Nephron (organoid): ENCODE results near the gene SYPL1.

Experiments used
- H3K27ac Mint-ChIP-seq, 3 experiments: 2 replicates each; pipeline ENCODE4 v1.8.0; 2020; ENCODE audit warnings: mixed read lengths in 3 of 3, mild to moderate bottlenecking in 2 of 3, moderate library complexity in 1 of 3
- H3K27me3 Mint-ChIP-seq: 2 replicates; pipeline ENCODE4 v1.8.0; 2021; ENCODE audit warnings: low read depth, mild to moderate bottlenecking, moderate library complexity, mixed read lengths
- H3K36me3 Mint-ChIP-seq: 2 replicates; pipeline ENCODE4 v1.8.0; 2020; ENCODE audit warnings: low read depth, mixed read lengths
- H3K4me1 Mint-ChIP-seq: 2 replicates; pipeline ENCODE4 v1.8.0; 2020; ENCODE audit warnings: mixed read lengths
- H3K4me3 Mint-ChIP-seq, 3 experiments: 2 replicates each; pipeline ENCODE4 v1.8.0; 2020; ENCODE audit warnings: mild to moderate bottlenecking in 3 of 3, mixed read lengths in 3 of 3, moderate library complexity in 2 of 3
- H3K9me3 Mint-ChIP-seq: 2 replicates; pipeline ENCODE4 v1.8.0; 2020; ENCODE audit warnings: mixed read lengths
- TF ChIP-seq, protein P1 (sequence below), 3 experiments: fragments of 200-600 bp; sonication (generic); IDR thresholded peaks; one replicate each; pipeline ENCODE4 v1.5.0; 2021; ENCODE audit warnings: antibody characterized with exemption in 3 of 3; ENCODE audit not compliant: unreplicated experiment in 3 of 3

The SYPL1 gene

DNA sequence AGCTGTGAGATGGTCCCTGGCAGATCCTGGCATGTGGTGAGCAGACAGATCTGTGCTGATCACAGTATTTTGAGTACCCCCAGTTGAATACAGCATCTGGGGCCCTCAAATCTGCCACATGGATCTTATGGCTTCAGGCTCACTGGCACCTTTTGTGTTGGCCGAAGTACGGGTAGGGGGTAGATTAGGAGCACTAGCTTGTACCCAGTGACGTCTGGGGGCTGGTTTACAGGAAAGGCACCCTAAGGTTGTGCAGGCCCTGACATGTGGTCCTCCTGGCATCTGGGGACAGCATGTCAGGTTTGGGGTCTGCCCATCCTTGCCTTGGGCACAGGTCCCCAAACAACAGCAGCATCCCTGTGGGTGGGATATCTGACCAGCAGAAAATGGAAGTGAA lies 53.2 kb downstream of the SYPL1 start:
- Mint-ChIP-seq H3K36me3 (peaks cover 4% of the 10 kb centered on the region), H3K4me1 (peaks cover 28% of the 10 kb centered on the region), H3K27me3 (peaks cover 15% of the 10 kb centered on the region), H3K9me3 (peaks cover 4% of the 10 kb centered on the region), H3K27ac (peak overlapping the region in 1 of 3 experiments; percentile 1), H3K4me3 (no peak overlapping the region)
- TF ChIP-seq, protein P1, sequence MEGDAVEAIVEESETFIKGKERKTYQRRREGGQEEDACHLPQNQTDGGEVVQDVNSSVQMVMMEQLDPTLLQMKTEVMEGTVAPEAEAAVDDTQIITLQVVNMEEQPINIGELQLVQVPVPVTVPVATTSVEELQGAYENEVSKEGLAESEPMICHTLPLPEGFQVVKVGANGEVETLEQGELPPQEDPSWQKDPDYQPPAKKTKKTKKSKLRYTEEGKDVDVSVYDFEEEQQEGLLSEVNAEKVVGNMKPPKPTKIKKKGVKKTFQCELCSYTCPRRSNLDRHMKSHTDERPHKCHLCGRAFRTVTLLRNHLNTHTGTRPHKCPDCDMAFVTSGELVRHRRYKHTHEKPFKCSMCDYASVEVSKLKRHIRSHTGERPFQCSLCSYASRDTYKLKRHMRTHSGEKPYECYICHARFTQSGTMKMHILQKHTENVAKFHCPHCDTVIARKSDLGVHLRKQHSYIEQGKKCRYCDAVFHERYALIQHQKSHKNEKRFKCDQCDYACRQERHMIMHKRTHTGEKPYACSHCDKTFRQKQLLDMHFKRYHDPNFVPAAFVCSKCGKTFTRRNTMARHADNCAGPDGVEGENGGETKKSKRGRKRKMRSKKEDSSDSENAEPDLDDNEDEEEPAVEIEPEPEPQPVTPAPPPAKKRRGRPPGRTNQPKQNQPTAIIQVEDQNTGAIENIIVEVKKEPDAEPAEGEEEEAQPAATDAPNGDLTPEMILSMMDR (IDR thresholded peaks at IDR 0.05; ENCODE audit: unreplicated experiment in 3 of 3): no peak

DNA sequence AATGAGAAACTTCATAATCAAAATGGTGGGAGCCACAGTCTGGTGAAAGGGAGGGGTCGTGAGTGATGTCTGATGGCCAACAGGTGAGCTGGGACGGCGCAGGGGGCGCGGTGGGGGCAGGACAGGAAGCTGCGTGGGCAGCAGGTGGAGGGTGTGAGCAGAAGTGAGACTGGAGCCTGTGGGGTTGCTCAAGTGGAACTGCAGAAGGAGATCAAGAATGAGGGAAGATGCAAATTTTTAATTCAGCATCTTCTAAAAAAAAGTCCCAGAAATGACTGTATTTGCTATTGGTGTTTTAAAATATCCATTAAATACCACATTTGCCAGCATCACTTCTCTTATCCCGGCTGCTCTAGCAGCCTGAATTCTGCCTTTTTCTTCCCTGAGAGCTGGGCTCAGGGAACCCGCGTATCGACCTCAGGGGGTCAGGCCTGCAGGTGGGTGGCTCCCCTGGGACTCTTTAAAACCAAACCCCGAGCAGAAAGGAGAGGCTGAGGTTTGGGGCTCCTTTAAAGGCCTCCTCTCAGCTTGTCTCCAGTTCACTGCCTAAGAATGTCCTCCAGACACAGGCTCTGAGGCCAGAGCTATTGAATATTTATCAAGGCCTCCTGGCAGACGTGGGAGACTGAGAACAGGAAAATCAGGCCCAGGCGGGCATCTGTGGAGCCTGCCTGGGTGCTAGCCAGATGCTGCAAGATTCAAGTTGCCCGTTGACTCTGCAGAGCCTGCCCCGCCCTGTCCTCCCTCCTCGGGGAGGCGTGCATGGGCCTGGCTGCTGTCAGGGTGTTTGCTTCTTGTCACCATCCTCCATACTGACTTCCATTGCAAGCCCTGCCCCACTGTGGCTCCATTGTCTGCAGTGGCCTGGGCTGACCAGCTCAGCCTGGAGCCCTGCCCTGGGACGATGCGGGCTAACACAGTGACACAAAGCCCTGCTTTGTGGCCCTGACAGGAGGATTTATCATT lies 53.9 kb downstream of the SYPL1 start:
- H3K4me3 Mint-ChIP-seq: no peak overlapping the region
- H3K27ac Mint-ChIP-seq: peak overlapping the region in 2 of 3 experiments; percentile 1
- peaks cover 4% of the 10 kb centered on the region for H3K9me3 Mint-ChIP-seq
- TF ChIP-seq, protein P1 (IDR thresholded peaks at IDR 0.05; ENCODE audit: unreplicated experiment in 3 of 3): no peak
- H3K27me3 Mint-ChIP-seq: peaks cover 15% of the 10 kb centered on the region
- peaks cover 4% of the 10 kb centered on the region for H3K36me3 Mint-ChIP-seq
- peaks cover 23% of the 10 kb centered on the region for H3K4me1 Mint-ChIP-seq

DNA sequence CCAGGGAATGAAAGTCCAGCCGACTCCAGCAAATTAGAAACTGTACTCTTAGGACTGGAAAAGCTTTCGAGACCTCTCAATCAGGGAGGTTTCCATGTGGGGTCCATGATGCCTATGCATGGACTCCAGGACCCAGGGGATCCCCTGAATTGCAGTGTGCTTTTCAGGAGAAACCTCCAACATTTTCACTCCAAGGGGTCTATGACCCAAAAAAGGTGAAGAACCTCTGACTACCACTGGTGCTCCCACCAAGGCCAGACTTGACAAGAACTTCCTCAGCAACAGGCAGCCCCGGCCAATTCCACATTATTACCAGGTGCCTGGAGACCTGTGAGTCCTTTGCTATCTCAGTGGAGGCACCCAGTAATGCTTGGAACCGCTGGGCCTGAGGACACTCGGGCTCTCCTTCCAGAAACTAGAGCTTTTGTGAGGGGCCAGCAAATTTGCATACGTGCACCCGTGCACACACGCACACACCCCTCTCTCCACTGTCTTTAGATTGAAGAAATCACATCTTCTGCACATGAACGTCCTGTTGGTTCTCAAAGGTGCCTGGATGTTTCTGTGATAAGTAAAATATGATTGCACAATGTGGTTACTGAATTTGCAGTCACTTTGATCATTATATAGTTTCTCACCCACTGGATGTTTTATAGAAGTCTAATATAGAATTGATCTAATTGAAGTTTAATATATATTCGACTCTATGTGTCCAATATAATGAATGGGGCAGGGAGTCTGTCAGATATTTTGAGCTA lies 54.7 kb downstream of the SYPL1 start:
- TF ChIP-seq, protein P1 (IDR thresholded peaks at IDR 0.05; ENCODE audit: unreplicated experiment in 3 of 3): no peak
- Mint-ChIP-seq H3K9me3 (peaks cover 4% of the 10 kb centered on the region), H3K4me1 (peaks cover 15% of the 10 kb centered on the region), H3K36me3 (peaks cover 4% of the 10 kb centered on the region), H3K27ac (peak overlapping the region in 1 of 3 experiments; percentile 1), H3K27me3 (peaks cover 15% of the 10 kb centered on the region), H3K4me3 (no peak overlapping the region)

DNA sequence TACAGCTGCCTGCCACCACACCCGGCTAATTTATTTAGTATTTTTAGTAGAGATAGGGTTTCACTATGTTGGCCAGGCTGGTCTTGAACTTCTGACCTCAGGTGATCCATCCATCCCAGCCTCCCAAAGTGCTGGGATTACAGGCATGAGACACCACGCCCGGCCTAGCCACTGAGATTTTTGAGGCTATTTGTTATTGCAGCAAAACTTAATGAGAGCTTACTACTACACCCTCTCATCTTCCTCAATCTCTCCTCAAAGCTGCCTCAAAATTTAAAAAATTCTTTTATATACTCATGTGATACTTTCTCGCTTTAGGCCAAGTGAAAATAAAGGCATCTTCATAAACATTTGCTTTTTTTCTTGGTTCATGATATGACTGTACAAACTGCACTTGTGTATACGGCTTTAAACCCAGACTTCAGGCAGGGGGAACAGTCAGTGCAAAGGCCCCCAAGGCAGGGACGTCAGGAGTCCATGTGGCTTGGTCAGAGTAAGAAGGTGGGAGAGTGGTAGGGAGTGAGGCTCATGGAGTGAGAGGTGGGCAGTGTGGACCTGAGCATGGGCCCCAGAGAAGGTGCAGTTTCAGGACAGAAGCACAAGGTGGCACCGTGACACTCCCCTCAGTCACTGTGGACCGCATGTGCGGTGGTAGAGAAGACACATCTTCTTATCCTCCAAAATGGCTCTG lies 55.5 kb downstream of the SYPL1 start:
- H3K4me3 Mint-ChIP-seq: no peak overlapping the region
- H3K4me1 Mint-ChIP-seq: peaks cover 11% of the 10 kb centered on the region
- TF ChIP-seq, protein P1 (IDR thresholded peaks at IDR 0.05; ENCODE audit: unreplicated experiment in 3 of 3): peak; percentile 66 to 79 (median 74)
- H3K27me3 Mint-ChIP-seq: peaks cover 17% of the 10 kb centered on the region
- H3K36me3 Mint-ChIP-seq: peaks cover 4% of the 10 kb centered on the region
- peaks cover 4% of the 10 kb centered on the region for H3K9me3 Mint-ChIP-seq
- H3K27ac Mint-ChIP-seq: no peak overlapping the region

DNA sequence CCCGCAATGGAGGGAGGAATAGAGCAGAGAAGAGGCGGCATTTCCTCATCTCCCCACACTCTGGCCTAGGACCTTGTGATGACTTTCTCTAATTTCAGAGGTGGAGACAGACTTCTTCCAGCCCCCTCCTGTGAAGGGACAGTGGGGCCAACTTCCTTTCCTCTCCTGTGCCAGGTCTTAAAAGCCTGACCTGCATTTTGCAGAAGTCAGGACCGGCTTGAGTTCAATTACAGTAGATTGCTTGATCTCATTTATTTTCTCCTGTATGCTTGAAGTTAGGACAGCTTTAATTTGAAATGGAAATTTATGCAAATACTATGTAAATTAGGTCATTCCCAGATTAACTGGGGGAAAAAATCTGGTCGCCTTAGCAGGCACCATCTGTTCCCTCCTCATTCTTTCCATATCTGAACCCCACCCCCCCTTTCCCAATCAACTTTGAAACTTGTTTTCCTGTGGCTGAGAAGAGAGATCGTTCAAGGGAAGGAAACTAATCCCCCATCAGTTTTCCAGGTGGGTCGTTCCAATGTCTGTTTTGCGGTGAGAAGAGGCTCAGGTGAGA lies 57.1 kb downstream of the SYPL1 start:
- no peak overlapping the region for H3K4me3 Mint-ChIP-seq
- H3K4me1 Mint-ChIP-seq: peaks cover 21% of the 10 kb centered on the region
- H3K27me3 Mint-ChIP-seq: peaks cover 26% of the 10 kb centered on the region

More for the DNA sequence above, 57.1 kb downstream of the SYPL1 start:
- H3K27ac Mint-ChIP-seq: no peak overlapping the region
- TF ChIP-seq, protein P1 (IDR thresholded peaks at IDR 0.05; ENCODE audit: unreplicated experiment in 3 of 3): no peak
- no peaks in the 10 kb centered on the region for H3K36me3 Mint-ChIP-seq
- no peaks in the 10 kb centered on the region for H3K9me3 Mint-ChIP-seq
